HG03060 (cell line): ENCODE data around the gene UAP1L1.

ENCODE experiments used
- ATAC-seq: cut with Tn5 transposase; IDR thresholded peaks from one replicate; pipeline ENCODE4 v1.9.1; 2021; ENCODE audit warnings: low read depth, moderate number of reproducible peaks; ENCODE audit not compliant: unreplicated experiment

Gene UAP1L1

DNA sequence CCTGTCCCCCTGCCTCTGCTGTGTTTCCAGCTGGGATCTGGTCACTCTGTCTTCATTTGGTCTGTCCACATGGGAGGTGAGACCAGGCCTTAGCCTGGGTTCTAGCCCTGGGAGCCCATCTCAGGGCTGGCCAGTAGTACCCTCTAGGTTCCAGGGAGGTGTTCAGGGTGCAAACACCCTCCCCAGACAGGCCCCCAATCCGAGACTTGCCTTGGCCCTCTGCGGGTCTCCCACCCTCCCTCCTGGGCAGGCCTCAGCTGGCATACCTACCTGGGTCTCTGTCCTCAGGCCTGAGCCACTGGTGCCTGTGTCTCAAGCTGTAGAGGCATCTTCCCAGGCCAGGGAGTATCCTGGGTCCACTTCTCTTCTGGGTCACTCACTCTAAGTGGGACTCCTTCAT, 6.0 kb upstream of the UAP1L1 start:
- ATAC-seq = no peak

DNA sequence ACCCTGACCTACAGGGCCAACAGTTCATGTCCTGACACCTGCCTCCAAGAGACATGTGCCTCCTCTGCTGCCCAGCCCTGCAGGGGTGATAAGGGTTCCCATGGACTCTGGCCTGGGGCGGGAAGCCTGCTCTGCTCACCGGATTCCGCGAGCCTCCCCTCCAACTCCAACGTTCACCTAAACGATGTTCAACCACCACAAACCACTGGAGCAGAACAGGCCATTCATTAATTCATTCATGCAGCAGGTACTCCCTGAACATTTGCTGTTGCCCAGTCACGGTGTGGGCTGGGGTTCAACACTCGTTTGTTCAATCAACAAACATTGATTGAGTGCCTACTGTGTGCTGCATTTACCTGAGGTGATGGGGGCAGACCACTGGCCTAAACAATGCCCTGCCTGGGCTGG, 3.3 kb upstream of the UAP1L1 start:
- no peak for ATAC-seq

DNA sequence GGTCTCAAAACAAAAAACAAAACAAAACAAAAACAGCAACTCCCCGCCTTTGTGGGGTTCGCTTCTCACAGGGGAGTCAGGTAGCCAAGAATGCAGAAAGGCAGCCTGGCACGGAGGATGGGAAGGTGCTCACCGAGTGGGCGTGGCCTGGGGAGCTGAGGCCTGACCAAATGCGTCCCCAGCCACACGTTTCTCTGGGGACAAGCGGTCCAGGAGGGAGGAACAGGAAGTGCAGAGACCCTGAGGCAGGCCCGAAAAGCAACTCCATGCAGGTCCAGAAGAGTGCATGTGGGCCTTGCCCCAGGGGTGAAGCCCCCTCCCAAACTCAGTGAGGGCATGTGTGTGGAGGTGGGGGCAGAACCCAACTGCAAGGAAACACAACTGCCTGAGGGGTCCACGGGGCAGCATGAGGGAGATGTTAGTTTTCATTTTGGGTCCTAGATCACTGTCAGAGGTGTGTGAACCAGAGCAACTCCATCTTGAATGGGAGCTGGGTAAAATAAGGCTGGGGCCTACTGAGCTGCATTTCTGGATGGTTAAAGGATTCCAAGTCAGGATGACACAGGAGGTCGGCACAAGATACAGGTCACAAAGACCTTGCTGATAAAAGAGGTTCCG, 2.6 kb upstream of the UAP1L1 start:
- no peak for ATAC-seq

GRCh38 chr9:137075275-137075775, 2.0 kb upstream of the UAP1L1 start:
- ATAC-seq = no peak

GRCh38 chr9:137076636-137077009, 694 bp upstream of the UAP1L1 start:
- no peak for ATAC-seq

DNA sequence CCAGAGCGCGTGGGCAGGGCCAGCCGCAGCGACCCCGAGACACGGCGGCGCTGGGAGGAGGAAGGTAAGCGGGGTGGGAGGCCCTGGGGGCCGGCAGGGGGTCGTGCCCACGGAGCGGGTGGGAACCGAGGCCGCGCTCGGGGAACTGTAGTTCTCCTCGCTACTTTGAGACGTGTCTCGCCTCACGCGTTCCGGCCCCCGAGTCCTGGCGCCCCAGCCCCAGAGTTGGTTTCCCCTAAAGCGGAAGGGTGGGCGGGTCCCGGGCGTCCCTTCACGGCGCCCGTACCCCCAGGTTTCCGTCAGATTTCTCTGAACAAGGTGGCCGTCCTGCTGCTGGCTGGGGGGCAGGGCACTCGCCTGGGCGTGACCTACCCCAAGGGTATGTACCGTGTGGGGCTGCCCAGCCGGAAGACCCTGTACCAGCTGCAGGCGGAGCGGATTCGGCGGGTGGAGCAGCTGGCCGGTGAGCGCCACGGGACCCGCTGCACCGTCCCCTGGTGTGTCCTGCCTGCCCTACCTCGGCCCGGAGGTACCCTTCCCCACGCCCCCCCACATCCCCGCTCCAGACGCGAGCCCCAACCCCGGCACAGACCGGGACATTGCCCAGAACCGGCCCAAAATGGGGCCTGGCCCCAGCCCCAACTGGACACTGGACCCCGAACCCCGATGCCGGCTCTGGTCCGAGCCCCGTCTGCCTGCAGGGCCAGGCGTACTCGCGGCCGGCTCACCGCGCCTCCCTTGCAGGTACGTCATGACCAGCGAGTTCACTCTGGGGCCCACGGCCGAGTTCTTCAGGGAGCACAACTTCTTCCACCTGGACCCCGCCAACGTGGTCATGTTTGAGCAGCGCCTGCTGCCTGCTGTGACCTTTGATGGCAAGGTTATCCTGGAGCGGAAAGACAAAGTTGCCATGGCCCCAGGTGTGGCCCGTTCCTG, 709 bp downstream of the UAP1L1 start:
- no peak for ATAC-seq

DNA sequence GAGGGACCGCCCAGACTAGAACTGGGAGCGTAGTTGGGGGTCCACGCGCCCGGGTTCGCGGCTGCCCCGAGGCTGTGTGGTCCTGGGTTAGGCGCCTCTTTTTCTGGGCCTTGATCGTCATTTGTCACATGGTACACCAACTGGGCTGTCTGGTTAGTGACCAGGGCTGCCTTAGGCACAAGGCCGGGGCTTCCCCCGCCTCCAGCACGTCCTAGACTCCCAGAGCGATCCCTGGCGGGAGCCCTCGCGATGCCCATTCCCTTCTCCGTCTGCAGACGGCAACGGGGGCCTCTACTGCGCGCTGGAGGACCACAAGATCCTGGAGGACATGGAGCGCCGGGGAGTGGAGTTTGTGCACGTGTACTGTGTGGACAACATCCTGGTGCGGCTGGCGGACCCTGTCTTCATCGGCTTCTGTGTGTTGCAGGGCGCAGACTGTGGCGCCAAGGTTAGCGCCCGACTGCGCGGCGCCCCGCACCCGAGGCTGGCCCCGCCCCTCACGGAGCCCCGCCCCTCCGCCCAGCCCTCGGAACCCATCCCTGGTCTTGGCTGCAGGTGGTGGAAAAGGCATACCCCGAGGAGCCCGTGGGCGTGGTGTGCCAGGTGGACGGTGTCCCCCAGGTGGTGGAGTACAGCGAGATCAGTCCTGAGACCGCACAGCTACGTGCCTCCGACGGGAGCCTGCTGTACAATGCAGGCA, 1.5 kb downstream of the UAP1L1 start:
- ATAC-seq = no peak

GRCh38 chr9:137079401-137079787, 2.1 kb downstream of the UAP1L1 start:
- ATAC-seq = no peak

DNA sequence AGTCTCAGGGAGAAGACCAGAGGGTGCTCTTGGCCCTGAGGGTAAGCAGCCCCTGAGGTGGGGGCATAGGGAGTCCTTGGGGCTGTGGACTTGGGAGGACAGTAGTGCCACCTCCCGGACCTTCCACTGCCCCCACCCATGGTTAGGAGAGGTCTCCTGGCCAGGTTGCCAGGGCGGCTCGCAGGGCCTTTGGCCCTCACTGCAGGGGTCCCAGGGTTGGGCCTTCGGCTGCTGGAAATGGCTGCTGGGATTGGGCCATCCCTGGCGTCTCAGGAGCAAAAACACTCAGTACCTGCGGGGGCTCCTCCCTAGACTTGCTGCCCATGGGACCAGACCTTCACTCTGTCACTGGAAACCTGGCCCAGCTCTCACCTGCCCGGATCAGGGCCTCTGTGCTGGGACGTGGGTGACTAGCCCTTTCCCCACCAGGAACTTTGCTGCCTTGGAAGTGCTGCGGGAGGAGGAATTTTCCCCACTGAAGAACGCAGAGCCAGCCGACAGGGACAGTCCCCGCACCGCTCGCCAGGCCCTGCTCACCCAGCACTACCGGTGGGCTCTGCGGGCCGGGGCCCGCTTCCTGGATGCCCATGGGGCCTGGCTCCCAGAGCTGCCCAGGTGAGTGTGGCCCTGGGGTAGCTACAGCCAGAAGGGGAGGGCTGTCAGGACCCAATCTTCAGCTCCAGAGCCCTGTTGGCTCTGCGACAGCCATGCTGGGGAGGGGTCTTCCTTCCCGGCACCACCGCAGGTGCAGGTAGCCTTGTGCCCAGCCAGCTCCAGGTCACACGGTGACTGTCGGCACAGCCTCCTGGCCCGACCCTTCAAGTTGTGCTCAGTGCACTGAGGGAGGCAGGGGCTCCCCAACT, 3.2 kb downstream of the UAP1L1 start:
- no peak for ATAC-seq

DNA sequence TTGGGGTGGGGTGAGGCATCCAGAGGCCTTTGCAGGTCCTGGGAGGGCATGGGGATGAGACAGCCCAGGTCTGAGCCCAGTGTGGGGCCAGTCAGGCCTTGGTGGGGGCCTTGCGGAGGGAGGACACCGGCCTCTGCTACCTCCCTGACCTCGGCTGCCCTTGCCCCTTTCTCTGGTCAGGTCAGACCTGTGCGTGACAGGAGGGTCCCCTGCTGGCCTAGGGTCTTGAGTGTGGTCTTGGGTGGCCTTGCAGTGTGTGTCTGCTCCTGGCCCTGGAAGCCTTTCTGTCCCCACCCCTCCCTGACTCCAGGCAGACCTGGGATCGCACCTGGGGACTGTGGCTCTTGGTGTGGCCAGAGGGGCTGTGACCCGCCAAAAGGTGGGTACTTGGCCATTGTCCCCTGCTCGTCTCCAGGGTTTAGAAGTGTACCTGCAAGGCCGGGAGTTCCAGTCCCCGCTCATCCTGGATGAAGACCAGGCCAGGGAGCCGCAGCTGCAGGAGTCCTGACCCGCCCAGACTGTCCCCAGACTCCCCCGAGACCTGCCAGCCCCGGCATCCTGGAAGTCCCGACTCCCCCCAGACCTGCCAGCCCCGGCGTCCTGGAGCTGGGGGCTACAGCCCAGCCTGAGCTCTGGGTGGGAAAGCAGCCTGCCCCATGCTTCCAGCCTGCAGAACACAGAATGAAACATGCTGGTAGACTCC, 5.1 kb downstream of the UAP1L1 start:
- no peak for ATAC-seq

DNA sequence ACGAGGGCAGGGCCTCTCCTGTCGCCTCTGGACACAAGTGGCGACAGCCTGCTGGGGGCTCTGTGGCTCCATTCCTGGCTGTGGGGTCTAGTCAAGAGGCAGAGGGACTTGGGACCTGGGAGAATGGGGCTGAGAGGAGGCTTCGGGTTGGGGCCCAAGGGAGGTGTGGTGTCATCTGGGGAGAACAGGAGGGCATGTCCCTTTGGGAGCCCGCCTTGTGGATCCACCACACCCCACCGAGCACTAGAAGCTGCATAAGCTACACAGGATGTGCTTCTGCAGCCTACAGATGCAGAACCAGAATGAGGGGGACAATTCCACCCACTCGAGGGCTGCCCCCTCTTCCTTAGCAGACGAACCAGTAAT, 5.6 kb downstream of the UAP1L1 start:
- no peak for ATAC-seq

DNA sequence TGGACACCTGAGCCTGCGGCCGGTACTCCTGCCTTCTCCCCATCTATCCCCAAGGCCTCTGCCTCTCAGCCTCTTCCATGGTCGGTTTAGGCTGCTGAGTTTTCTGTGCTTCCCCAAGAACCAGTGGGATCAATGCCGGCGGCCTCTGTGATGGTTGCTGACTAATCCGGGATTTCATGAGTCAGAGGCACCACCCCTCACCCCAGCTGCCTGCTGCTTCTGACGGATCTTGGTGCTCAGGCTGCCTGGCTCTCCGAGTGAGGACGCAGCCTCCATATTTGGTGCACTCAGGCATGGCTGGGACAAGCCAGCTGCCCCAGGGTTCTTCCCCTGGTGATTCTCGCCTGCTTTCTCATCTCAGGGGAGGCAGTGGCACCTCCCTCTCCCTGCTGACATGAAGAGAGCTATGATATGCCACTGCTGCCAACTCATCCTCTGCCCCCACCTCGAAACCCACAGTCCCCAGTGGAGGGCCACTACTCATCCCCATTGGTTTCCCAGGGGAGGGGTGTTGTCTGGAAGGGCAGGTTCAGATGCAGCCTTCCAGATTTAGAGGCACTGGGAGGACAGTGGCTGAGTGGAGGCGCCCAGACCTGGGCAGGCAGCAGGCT, 6.2 kb downstream of the UAP1L1 start:
- ATAC-seq = no peak

- ATAC-seq = no peak
These were observed 7.2 kb downstream of the UAP1L1 start for GRCh38 chr9:137084526-137084925.

- ATAC-seq = no peak
These were observed 8.7 kb downstream of the UAP1L1 start for GRCh38 chr9:137085920-137086530.

DNA sequence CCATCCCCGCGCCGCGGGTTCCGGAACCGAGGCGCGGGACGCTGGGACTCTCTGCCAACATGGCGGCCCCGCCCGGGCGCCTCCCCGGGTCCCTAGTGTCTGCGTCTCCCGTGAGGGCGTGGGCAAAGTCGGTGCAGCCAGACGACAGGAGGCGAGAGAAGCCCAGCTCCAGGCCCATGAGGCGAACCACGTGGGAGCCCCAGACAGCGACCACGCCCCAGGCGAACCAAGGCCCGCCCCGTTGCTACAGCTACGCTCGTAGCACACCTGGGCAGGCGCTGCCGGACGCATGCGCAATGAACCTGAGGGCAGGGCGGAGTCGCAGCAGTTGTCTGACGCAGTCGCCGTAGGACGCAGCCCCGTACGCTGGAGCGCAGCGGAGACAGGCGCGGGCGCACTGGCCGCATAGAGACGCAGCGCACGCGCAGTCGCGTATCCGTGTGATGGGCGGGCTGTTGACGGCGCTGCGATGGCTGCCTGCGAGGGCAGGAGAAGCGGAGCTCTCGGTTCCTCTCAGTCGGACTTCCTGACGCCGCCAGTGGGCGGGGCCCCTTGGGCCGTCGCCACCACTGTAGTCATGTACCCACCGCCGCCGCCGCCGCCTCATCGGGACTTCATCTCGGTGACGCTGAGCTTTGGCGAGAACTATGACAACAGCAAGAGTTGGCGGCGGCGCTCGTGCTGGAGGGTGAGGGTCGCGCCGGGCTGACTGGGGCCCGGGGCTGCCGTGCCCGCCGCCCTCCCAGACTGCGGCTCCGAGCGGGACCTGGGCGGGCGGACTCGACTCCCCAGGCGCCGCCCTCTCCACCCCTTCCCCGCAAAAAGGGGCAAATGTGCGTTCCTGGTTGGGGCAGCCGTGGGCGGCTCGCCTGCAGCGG, 9.5 kb downstream of the UAP1L1 start, which contains the start of gene MAN1B1:
Gene MAN1B1, plus strand, starts transcription at position 455 of the 878 bp plus-strand sequence. Its CDS starts 15 bp downstream, at position 470.
- peak; percentile 81 for ATAC-seq

- no peak for ATAC-seq
These were observed 10.2 kb downstream of the UAP1L1 start for GRCh38 chr9:137087409-137087925.

GRCh38 chr9:137088121-137088520, 10.8 kb downstream of the UAP1L1 start:
- no peak for ATAC-seq
